GM12878 (cell line): ENCODE results near the gene CTNNBL1. TPM values are rescaled to one million over a fixed set of nuclear protein-coding genes. Genes with fewer than 3 reads are reported as not detected.

ENCODE experiments used
- ATAC-seq: fragments of 200-7000 bp; cut with Tn5 transposase; 3 replicates; pipeline ENCODE4 v1.9.1; 2020; ENCODE audit warnings: mild to moderate bottlenecking, moderate library complexity
- BruUV-seq: library from RNA; stranded (reverse); fragments of 400-500 nt; replicated peaks from 2 replicates; lab custom pipeline; 2021; lab: Mats Ljungman, UMichigan
- CTCF ChIA-PET: fragments of 300-600 bp; sonication (Branson Sonifier 250); formaldehyde crosslinking; extraction: SDS; loops from one replicate; lab custom pipeline; 2021; ENCODE audit warnings: inconsistent platforms; lab: Yijun Ruan, JAX
- POLR2A ChIA-PET: fragments of 350-600 bp; formaldehyde crosslinking; extraction: SDS; loops from one replicate; lab custom pipeline; 2021; ENCODE audit warnings: inconsistent platforms; lab: Charles Lee
- RAD21 ChIA-PET: fragments of 300-600 bp; sonication (Branson Sonifier 250); formaldehyde crosslinking; loops from one replicate; lab custom pipeline; 2023; ENCODE audit warnings: antibody characterized with exemption; ENCODE audit not compliant: unreplicated experiment; lab: Charles Lee
- SMC1A ChIA-PET: fragments of 300-600 bp; sonication (Branson Sonifier 250); formaldehyde crosslinking; loops from one replicate; lab custom pipeline; 2023; ENCODE audit not compliant: unreplicated experiment, uncharacterized antibody; lab: Charles Lee
- DNase-seq: peaks from one replicate; pipeline ENCODE4 v3.0.0-alpha.2; 2011; ENCODE audit warnings: low read depth, low spot score
- FAIRE-seq: peaks from 3 replicates; lab custom pipeline; 2011; peaks lifted over from hg19 to GRCh38; lab: Jason Lieb, UNC
- H2AFZ ChIP-seq: 2 replicates; pipeline ENCODE4 v1.6.0; 2011; ENCODE audit warnings: low read depth, low read length, control low read depth; ENCODE audit not compliant: control insufficient read depth
- H3K27ac ChIP-seq: 2 replicates; pipeline ENCODE4 v1.5.1; 2011; ENCODE audit warnings: control low read depth; ENCODE audit not compliant: control insufficient read depth, insufficient read depth
- H3K27me3 ChIP-seq, 2 experiments: replicated peaks in 1 of 2; 2 replicates each; pipeline versions ENCODE4 v1.6.0 to v1.6.1; 2011; ENCODE audit warnings: low read length in 1 of 2; ENCODE audit not compliant: control insufficient read depth in 2 of 2, insufficient read depth in 2 of 2
- H3K36me3 ChIP-seq, 2 experiments: 2 replicates each; pipeline ENCODE4 v1.5.1; 2011; ENCODE audit warnings: low read length in 1 of 2; ENCODE audit not compliant: control insufficient read depth in 2 of 2, insufficient read depth in 2 of 2
- H3K4me1 ChIP-seq: 2 replicates; pipeline ENCODE4 v1.6.1; 2011; ENCODE audit warnings: mild to moderate bottlenecking, low read length, moderate library complexity, mixed read lengths; ENCODE audit not compliant: control insufficient read depth, insufficient read depth
- H3K4me2 ChIP-seq: 2 replicates; pipeline ENCODE4 v1.6.0; 2011; ENCODE audit warnings: control low read depth; ENCODE audit not compliant: control insufficient read depth, insufficient read depth
- H3K4me3 ChIP-seq: fragments of 200-600 bp; sonication (generic); 2 replicates; pipeline ENCODE4 v1.5.1; 2016
- H3K79me2 ChIP-seq: 2 replicates; pipeline ENCODE4 v1.6.0; 2011; ENCODE audit warnings: low read length; ENCODE audit not compliant: control insufficient read depth, insufficient read depth
- H3K9ac ChIP-seq: 2 replicates; pipeline ENCODE4 v1.8.0; 2011; ENCODE audit warnings: low read length, control low read depth, mixed read lengths; ENCODE audit not compliant: control insufficient read depth, insufficient read depth
- H3K9me3 ChIP-seq: replicated peaks from 3 replicates; pipeline ENCODE4 v1.5.1; 2011; ENCODE audit warnings: mild to moderate bottlenecking, low read length; ENCODE audit not compliant: control insufficient read depth, insufficient read depth
- H4K20me1 ChIP-seq: 2 replicates; pipeline ENCODE4 v1.6.0; 2011; ENCODE audit not compliant: control insufficient read depth, insufficient read depth
- ATF7 ChIP-seq: fragments of 450-650 bp; IDR thresholded peaks from 2 replicates; pipeline ENCODE4 v1.6.1; 2016; ENCODE audit warnings: low read depth, mild to moderate bottlenecking
- BMI1 ChIP-seq: fragments of 450-650 bp; IDR thresholded peaks from 2 replicates; pipeline ENCODE4 v1.6.1; 2016; ENCODE audit warnings: mild to moderate bottlenecking, moderate library complexity, borderline replicate concordance
- EZH2 ChIP-seq: IDR thresholded peaks from 2 replicates; pipeline ENCODE4 v1.6.1; 2012; ENCODE audit warnings: low read depth, mild to moderate bottlenecking, control low read depth, inconsistent platforms, low read length, borderline replicate concordance; ENCODE audit not compliant: control insufficient read depth
- FOS ChIP-seq: IDR thresholded peaks from 3 replicates; pipeline ENCODE4 v1.6.1; 2011; ENCODE audit warnings: borderline replicate concordance; ENCODE audit not compliant: insufficient read length; ENCODE audit errors: extremely low read depth
- GABPA ChIP-seq: IDR thresholded peaks from 2 replicates; pipeline ENCODE4 v1.6.1; 2014; ENCODE audit warnings: antibody characterized with exemption, low read depth, mild to moderate bottlenecking, inconsistent platforms
- MYB ChIP-seq: fragments of 150-350 bp; IDR thresholded peaks from 2 replicates; pipeline ENCODE4 v1.6.1; 2014; ENCODE audit warnings: mild to moderate bottlenecking, low read depth, low read length, borderline replicate concordance
- PAX8 ChIP-seq: fragments of 450-650 bp; IDR thresholded peaks from 2 replicates; pipeline ENCODE4 v1.6.1; 2017; ENCODE audit warnings: mild to moderate bottlenecking, moderate library complexity
- TAF1 ChIP-seq: IDR thresholded peaks from 2 replicates; pipeline ENCODE4 v1.6.1; 2011; ENCODE audit warnings: mild to moderate bottlenecking, low read depth, low read length, borderline replicate concordance
- WRNIP1 ChIP-seq: IDR thresholded peaks from 2 replicates; pipeline ENCODE4 v1.6.1; 2011; ENCODE audit warnings: low read depth, low read length, improper control_type of control experiment, borderline replicate concordance
- ZNF207 ChIP-seq: fragments of 450-650 bp; IDR thresholded peaks from 2 replicates; pipeline ENCODE4 v1.6.1; 2014; ENCODE audit warnings: antibody characterized with exemption, mild to moderate bottlenecking, borderline replicate concordance
- ZNF24 ChIP-seq: fragments of 450-650 bp; IDR thresholded peaks from 2 replicates; pipeline ENCODE4 v1.6.1; 2017; ENCODE audit warnings: antibody characterized with exemption, mild to moderate bottlenecking
- WGBS: methylation state at CpG from one replicate; pipeline ENCODE4 v1.1.6; 2016; ENCODE audit warnings: low lambda C conversion rate; ENCODE audit not compliant: insufficient replicate concordance, insufficient coverage; ENCODE audit errors: missing lambda C conversion rate; 5-methylcytosine and 5-hydroxymethylcytosine counted together
- in situ Hi-C: fragments of 300-500 bp; cut with MboI; formaldehyde crosslinking; loops from 9 replicates; pipeline ENCODE4 v1.14.3; 2018; ENCODE audit warnings: mixed read lengths
- intact Hi-C: fragments of 100-400 bp; cut with micrococcal nuclease; formaldehyde crosslinking; loops from one replicate; pipeline ENCODE4 v1.14.2; 2022; ENCODE audit not compliant: unreplicated experiment
- polyA plus RNA-seq, 11 experiments: library from polyadenylated mRNA; depleted of rRNA in 4 of 11; unstranded in 6 of 11; stranded (reverse) in 5 of 11; fragments of >200 nt; fragmentation: Nextera tagmentation in 4 of 11; fragmentation: Illumina TruSeq in 1 of 11; extraction: Ambion mirVana in 4 of 11; extraction: Trizol in 1 of 11; gene quantifications; 1 replicate in 1 of 11; 2 replicates in 10 of 11; pipeline versions ENCODE4 v1.2.1 to v1.2.3, GENCODE V29; 2011 to 2016; ENCODE audit warnings: inconsistent platforms in 2 of 11, missing spikeins in 2 of 11, low read depth in 1 of 11
- total RNA-seq, 4 experiments: library from RNA; depleted of rRNA in 3 of 4; stranded (reverse); fragments of >200 nt in 3 of 4; fragmentation: Illumina TruSeq in 1 of 4; extraction: Trizol in 1 of 4; gene quantifications; 2 replicates each; pipeline versions ENCODE4 v1.2.1 to v1.2.3, GENCODE V29; 2013 to 2021
- TF ChIP-seq, protein P1 (sequence below): fragments of 450-650 bp; IDR thresholded peaks from 2 replicates; pipeline ENCODE4 v1.6.1; 2017; ENCODE audit warnings: mild to moderate bottlenecking, low read depth, inconsistent platforms; ENCODE audit not compliant: poor library complexity, severe bottlenecking
- TF ChIP-seq, protein P2 (sequence below): IDR thresholded peaks from 2 replicates; pipeline ENCODE4 v1.6.1; 2011; ENCODE audit warnings: low read depth, low read length, improper control_type of control experiment, borderline replicate concordance
- TF ChIP-seq, protein P3 (sequence below): fragments of 450-650 bp; IDR thresholded peaks from 2 replicates; pipeline ENCODE4 v1.6.1; 2017; ENCODE audit warnings: mild to moderate bottlenecking

CTNNBL1 gene
- total and polyA plus RNA-seq, 10 of the 15 experiments (the other 5 are each of a cell fraction or from before 2014, with no cell fraction given): 43.1 to 102 (median 67.8) TPM

DNA sequence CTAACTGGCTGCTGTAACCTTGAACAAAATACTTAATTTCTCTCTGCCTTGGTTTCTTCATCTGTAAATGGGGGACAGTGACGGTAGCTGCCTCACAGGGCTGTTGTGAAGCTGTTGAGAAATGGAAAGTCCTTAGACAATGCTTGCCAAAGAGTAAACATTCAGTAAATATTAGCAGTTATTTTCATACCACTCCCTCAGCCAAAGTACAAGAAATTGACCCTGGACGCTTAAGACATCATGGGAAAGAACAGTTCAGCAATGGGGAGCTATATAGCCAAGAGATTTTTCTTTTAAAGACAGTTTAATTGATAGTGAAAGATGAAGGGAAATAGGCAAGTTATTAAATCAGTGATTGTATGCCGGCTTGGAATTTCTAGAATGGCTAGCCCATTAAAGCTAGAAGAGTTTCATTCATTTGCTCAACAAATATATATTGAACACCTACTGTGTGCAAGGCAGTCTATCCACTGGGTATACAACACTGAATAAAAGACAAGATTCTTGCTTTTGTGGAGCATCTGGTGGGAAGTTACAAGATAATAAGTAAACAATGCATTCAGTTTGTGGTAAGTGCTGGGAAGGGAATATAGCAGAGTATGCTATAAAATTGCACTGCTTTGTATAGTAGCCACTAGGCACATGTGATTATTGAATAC lies 2.0 kb downstream of the CTNNBL1 start:
- 82% methylated on average over 3 of the region's 3 CpGs for WGBS
- H3K27ac ChIP-seq: no peak overlapping the region
- no peak overlapping the region for H2AFZ ChIP-seq
- RAD21 ChIA-PET: interaction anchor here (1.4 kb wide), 1 partner anchor 108 kb away, joined by 4 read pairs; no protein-coding TSS in a partner anchor
- no peak overlapping the region for H3K9ac ChIP-seq
- in situ Hi-C loops: no loop called here
- TSS peak; percentile 58 for BruUV-seq
- H3K36me3 ChIP-seq: no peaks in the 10 kb centered on the region
- CTCF ChIA-PET: interaction anchor here (0.8 to 2.2 kb wide), 2 partner anchors 9 to 125 kb away, joined by 3 to 9 read pairs; no protein-coding TSS in a partner anchor
- no peaks in the 10 kb centered on the region for H3K27me3 ChIP-seq
- no peaks in the 10 kb centered on the region for H4K20me1 ChIP-seq
- peaks cover 18% of the 10 kb centered on the region for H3K4me1 ChIP-seq
- DNase-seq (no peak), ATAC-seq (no peak), FAIRE-seq (no peak)
- POLR2A ChIA-PET: interaction anchor here (0.5 to 0.9 kb wide), 3 partner anchors 10 to 323 kb away, joined by 3 to 7 read pairs (median 4); no protein-coding TSS in a partner anchor
- peak overlapping the region; percentile 99; the same call in 1 of the 2 replicates for H3K4me2 ChIP-seq
- SMC1A ChIA-PET: interaction anchor here (0.6 to 2.0 kb wide), 6 partner anchors 12 to 198 kb away, joined by 3 to 7 read pairs (median 4); no protein-coding TSS in a partner anchor
- H3K4me3 ChIP-seq: peak overlapping the region; percentile 51; the same call in 1 of the 2 replicates
- H3K79me2 ChIP-seq: peaks cover 38% of the 10 kb centered on the region
- intact Hi-C loops: no loop called here
- no peaks in the 10 kb centered on the region; the same call in 1 of the 3 replicates for H3K9me3 ChIP-seq
- TF ChIP-seq, protein P1, sequence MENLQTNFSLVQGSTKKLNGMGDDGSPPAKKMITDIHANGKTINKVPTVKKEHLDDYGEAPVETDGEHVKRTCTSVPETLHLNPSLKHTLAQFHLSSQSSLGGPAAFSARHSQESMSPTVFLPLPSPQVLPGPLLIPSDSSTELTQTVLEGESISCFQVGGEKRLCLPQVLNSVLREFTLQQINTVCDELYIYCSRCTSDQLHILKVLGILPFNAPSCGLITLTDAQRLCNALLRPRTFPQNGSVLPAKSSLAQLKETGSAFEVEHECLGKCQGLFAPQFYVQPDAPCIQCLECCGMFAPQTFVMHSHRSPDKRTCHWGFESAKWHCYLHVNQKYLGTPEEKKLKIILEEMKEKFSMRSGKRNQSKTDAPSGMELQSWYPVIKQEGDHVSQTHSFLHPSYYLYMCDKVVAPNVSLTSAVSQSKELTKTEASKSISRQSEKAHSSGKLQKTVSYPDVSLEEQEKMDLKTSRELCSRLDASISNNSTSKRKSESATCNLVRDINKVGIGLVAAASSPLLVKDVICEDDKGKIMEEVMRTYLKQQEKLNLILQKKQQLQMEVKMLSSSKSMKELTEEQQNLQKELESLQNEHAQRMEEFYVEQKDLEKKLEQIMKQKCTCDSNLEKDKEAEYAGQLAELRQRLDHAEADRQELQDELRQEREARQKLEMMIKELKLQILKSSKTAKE: no peak
- TF ChIP-seq, protein P2, sequence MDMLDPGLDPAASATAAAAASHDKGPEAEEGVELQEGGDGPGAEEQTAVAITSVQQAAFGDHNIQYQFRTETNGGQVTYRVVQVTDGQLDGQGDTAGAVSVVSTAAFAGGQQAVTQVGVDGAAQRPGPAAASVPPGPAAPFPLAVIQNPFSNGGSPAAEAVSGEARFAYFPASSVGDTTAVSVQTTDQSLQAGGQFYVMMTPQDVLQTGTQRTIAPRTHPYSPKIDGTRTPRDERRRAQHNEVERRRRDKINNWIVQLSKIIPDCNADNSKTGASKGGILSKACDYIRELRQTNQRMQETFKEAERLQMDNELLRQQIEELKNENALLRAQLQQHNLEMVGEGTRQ: no peak
- TF ChIP-seq TAF1 (no peak), MYB (no peak), WRNIP1 (no peak), ATF7 (no peak), ZNF207 (no peak), PAX8 (no peak), GABPA (no peak), EZH2 (no peak), BMI1 (no peak), FOS (no peak), ZNF24 (no peak)
- TF ChIP-seq, protein P3, sequence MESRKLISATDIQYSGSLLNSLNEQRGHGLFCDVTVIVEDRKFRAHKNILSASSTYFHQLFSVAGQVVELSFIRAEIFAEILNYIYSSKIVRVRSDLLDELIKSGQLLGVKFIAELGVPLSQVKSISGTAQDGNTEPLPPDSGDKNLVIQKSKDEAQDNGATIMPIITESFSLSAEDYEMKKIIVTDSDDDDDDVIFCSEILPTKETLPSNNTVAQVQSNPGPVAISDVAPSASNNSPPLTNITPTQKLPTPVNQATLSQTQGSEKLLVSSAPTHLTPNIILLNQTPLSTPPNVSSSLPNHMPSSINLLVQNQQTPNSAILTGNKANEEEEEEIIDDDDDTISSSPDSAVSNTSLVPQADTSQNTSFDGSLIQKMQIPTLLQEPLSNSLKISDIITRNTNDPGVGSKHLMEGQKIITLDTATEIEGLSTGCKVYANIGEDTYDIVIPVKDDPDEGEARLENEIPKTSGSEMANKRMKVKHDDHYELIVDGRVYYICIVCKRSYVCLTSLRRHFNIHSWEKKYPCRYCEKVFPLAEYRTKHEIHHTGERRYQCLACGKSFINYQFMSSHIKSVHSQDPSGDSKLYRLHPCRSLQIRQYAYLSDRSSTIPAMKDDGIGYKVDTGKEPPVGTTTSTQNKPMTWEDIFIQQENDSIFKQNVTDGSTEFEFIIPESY: no peak
